HG03442 (cell line): ENCODE data around the gene STX8.

Source experiments
- ATAC-seq: cut with Tn5 transposase; IDR thresholded peaks from one replicate; pipeline ENCODE4 v1.9.1; 2021; ENCODE audit warnings: mild to moderate bottlenecking, moderate library complexity; ENCODE audit not compliant: unreplicated experiment

Gene STX8

GRCh38 chr17:9242983-9243382, 332.6 kb downstream of the STX8 start:
- ATAC-seq = no peak

- no peak for ATAC-seq
These were observed 333.1 kb downstream of the STX8 start for GRCh38 chr17:9242497-9242881.

- ATAC-seq = no peak
These were observed 333.7 kb downstream of the STX8 start for GRCh38 chr17:9241774-9242496.

GRCh38 chr17:9241371-9241712, 334.3 kb downstream of the STX8 start:
- no peak for ATAC-seq

GRCh38 chr17:9240659-9241370, 334.8 kb downstream of the STX8 start:
- no peak for ATAC-seq

GRCh38 chr17:9239793-9240658, 335.6 kb downstream of the STX8 start:
- peak; percentile 55 for ATAC-seq

GRCh38 chr17:9239246-9239792, 336.3 kb downstream of the STX8 start:
- no peak for ATAC-seq

- no peak for ATAC-seq
These were observed 337.0 kb downstream of the STX8 start for GRCh38 chr17:9238340-9239245.

- ATAC-seq = no peak
These were observed 337.8 kb downstream of the STX8 start for GRCh38 chr17:9237661-9238301.

- no peak for ATAC-seq
These were observed 338.6 kb downstream of the STX8 start for GRCh38 chr17:9237053-9237410.

GRCh38 chr17:9236286-9237052, 339.2 kb downstream of the STX8 start:
- no peak for ATAC-seq

GRCh38 chr17:9235346-9235745, 340.3 kb downstream of the STX8 start:
- ATAC-seq = no peak

- ATAC-seq = no peak
These were observed 341.2 kb downstream of the STX8 start for GRCh38 chr17:9234389-9234945.

- ATAC-seq = no peak
These were observed 341.9 kb downstream of the STX8 start for GRCh38 chr17:9233761-9234160.

- ATAC-seq = no peak
These were observed 342.4 kb downstream of the STX8 start for GRCh38 chr17:9233271-9233599.

GRCh38 chr17:9232591-9233270, 342.9 kb downstream of the STX8 start:
- ATAC-seq = no peak

- ATAC-seq = no peak
These were observed 343.5 kb downstream of the STX8 start for GRCh38 chr17:9232155-9232475.

- no peak for ATAC-seq
These were observed 344.0 kb downstream of the STX8 start for GRCh38 chr17:9231449-9232154.
